GM21381 (cell line): ENCODE data around the gene AGAP3.
"Not testable (repeated sequence)": the region's sequence is repeated elsewhere in the genome, so short reads cannot be mapped to it uniquely, and the experiment has no call there.

Experiments used
- ATAC-seq: cut with Tn5 transposase; IDR thresholded peaks from one replicate; pipeline ENCODE4 v1.9.1; 2021; ENCODE audit warnings: mild to moderate bottlenecking, moderate library complexity; ENCODE audit not compliant: unreplicated experiment

Gene AGAP3

GRCh38 chr7:151085691-151086620, at the start of gene AGAP3:
Gene AGAP3, plus strand, starts transcription at chr7:151086475. Its CDS starts 267 bp downstream, at chr7:151086742.
- ATAC-seq, result peak; percentile 37

GRCh38 chr7:151038951-151039849, 47.1 kb upstream of the AGAP3 start:
- ATAC-seq, result no peak

DNA sequence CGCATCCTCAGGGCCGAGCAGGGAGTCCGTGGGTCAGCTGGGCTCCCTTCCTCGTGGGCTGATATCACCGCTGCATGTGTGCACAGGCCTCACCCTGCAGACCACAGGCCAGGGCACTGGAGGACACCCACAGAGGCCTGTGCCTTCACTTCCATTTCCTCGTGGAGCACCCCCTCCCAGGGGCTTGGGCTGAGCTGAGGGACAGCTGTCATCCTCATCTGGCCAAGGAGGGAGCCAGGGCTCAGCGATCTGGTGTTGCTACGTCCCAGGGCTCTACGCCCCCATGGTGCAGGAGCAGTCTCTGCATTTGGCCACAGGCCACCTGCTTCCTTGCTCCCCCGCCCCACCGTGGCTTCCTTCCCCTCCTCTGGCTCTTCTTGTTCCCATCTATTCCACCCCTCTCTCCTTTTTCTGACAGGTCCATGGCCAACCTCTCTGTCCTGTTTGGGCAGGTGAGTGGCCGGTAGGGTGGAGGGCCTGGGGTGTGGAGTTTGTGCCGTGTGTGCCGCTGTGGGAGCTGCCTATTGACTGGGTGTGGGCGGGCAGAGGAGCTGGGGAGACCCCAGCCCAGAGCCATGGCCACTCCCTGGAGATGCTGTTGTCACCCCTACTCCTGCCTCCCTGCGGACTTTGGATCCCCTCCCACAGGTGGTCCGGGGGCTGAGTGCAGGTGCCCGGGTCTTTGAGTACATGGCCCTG, 46.3 kb upstream of the AGAP3 start:
- ATAC-seq, result no peak

GRCh38 chr7:151040616-151041375, 45.5 kb upstream of the AGAP3 start:
- ATAC-seq, result no peak

GRCh38 chr7:151043449-151043848, 42.8 kb upstream of the AGAP3 start:
- ATAC-seq, result not testable (repeated sequence)

GRCh38 chr7:151043959-151044358, 42.3 kb upstream of the AGAP3 start:
- ATAC-seq, result no peak

- ATAC-seq, result no peak
These were observed 41.0 kb upstream of the AGAP3 start for GRCh38 chr7:151045262-151045661.

- no peak for ATAC-seq
These were observed 40.3 kb upstream of the AGAP3 start for GRCh38 chr7:151045967-151046366.

DNA sequence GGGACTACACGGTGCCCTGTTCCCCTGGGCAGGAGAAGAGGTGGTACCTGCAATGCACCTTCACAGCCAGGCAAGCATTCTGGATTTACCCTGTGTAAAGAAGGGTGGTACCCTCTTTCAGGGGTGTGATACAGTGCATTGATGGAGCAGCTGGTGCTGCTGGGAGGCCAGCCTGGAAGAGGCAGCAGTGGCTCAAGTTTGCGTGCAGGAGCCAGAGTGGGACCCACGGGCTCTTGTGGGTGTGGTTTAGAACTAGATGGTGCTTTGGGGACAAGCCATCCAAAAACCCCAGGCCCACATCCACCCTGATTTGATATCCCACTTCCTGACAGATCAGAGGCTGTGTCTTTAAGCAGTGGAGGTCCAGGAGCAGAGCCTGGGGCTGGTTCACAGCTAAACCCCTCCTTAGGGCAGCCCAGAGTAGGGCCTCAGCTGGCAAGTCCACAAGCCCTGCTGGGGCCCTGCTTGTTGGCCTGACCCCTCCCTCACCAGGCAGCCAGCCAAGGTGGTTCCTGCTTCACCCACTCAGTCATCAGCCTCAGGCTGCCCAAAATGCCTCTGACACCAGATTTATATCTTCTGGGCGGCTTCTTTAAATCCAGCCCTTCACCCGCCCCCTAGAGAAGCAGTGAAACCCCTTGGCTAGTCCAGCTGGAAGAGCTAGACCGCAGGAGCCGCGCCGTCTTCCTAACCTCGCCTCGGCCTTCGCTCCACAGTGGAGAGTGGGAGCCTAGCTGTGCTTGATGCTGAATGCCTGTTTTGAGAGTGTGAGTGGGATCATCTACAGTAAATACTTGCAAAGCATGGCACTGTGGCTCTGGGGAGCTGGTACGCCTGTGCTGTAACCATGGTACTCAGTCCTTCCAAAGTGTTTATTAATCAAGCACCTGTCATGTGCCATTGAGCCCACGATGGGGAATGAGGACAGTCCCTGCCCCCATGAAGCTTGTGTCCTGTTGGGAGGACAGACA, 39.4 kb upstream of the AGAP3 start:
- ATAC-seq, result no peak

- ATAC-seq, result no peak
These were observed 38.1 kb upstream of the AGAP3 start, which contains the start of gene ASIC3 for GRCh38 chr7:151047976-151048815. Gene ASIC3, plus strand, starts transcription at chr7:151048531. Its CDS starts 355 bp downstream, at chr7:151048886.

DNA sequence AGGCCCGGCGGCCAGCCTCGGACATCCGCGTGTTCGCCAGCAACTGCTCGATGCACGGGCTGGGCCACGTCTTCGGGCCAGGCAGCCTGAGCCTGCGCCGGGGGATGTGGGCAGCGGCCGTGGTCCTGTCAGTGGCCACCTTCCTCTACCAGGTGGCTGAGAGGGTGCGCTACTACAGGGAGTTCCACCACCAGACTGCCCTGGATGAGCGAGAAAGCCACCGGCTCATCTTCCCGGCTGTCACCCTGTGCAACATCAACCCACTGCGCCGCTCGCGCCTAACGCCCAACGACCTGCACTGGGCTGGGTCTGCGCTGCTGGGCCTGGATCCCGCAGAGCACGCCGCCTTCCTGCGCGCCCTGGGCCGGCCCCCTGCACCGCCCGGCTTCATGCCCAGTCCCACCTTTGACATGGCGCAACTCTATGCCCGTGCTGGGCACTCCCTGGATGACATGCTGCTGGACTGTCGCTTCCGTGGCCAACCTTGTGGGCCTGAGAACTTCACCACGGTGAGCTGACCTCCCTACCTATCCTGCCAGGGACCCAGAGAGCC, 37.3 kb upstream of the AGAP3 start:
- no peak for ATAC-seq

GRCh38 chr7:151051108-151051507, 35.2 kb upstream of the AGAP3 start:
- ATAC-seq, result no peak

GRCh38 chr7:151053096-151053495, 33.2 kb upstream of the AGAP3 start:
- ATAC-seq, result no peak

DNA sequence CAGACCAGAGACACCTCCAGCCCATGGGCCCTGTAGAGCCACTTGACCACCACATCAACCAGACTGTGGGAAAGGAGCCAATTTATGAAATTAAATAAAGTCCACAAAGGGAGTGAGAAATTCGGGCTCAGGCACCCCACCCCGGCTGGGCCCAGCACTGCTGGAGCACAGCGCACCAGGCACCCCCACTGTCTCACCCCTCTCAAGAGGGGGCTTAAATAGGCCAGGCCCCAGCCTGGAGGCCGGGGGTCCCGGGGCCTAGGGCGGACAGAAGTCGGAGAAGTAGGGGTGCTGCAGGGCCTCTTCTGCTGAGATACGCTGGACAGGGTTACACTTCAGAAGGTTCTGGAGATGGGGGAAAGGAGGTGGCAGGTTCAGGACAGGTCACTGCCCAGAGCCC, 32.5 kb upstream of the AGAP3 start:
- ATAC-seq, result no peak

DNA sequence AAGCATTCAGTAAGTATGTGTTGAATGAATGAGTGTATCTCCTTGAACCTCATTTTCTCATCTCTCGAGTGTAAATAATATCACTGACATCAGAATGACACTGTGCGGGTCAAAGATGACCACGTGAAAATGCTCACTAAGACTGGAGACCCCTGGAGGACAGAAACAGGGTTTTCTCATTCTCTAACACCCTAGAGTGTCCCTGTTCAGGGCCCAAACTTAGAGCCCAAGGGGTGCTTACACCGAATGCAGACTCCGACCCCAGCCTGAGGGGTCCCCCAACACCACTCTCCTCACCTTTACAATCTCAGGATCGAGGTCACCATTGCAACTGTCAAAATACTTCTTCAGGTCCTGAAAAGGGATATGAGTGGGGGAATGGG, 30.0 kb upstream of the AGAP3 start:
- no peak for ATAC-seq

DNA sequence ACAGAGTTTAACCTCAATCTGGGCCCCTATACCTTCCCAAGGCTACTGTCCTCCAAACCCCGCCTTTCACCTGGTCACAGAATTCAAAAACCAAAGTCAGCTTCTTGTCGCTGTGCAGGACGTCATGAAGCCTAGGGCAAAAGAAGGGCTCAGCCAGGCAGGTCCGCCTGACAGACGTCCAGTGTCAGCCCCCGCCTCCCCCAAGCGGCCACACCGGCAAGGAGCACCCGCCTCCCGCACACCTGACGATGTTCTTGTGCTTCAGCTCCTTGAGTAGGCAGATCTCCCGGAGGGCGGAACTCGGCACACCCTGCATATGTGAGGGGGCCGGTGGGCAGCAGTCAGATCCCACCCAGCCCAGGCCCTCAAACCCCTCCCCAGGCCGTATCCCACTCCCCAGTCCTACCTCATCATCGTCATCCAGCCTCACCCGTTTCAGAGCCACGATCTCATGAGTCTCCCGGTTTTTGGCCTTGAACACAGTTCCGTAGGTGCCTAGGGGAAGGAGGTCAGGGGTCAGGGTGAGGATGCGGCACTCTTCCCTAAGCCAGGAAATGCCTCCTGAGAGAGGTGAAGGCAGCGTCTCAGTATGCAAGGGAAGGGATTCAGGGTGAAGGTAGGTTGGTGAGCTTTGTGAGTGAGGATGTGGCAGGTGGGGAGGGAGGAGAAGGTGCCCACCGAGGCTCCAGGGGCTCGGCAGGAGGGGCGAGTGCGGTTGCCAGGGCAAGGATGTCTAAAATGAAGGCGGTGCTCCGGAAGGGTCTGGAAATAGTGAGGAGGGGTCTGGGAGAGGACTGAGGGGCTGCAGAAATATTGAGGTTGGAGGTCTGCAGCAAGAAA, 29.4 kb upstream of the AGAP3 start:
- ATAC-seq, result no peak

DNA sequence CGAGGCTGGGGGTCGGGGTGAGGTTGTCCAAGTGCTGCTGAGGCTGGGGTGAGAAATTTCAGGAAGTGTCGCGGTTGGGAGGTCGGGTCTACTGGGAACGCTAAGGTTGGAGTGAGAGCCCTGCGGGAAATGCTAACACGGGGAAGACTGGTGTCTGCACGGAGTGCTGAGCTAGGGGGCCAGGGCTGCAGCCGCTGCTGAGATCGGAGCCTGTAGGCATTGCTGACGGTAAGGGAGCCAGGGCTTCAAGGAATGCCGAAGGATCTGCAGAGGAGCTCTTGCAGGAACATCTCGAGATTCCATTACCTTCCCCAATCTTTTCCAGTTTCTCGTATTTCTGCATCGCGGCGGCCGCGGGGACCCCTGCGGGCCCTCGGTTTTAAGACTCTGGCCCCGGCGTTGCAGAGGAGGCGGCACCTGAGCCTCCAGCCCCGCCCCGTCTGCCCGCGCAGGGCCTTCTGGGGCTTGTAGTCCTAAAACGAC, 28.7 kb upstream of the AGAP3 start, which contains the start of gene CDK5:
TSS of gene CDK5 (minus strand) at position 392 of the 483 bp plus-strand sequence. CDS start at position 343, 49 bp downstream.
- peak; percentile 7 for ATAC-seq
